GM23248 (cell line): ENCODE measurements around the gene ACER3.

Experiments used
- EZH2 ChIP-seq: fragments of 200-600 bp; sonication (generic); IDR thresholded peaks from 2 replicates; pipeline ENCODE4 v1.6.1; 2018; ENCODE audit warnings: antibody characterized with exemption, mild to moderate bottlenecking; ENCODE audit not compliant: insufficient read depth, poor library complexity, severe bottlenecking
- EZH2phosphoT487 ChIP-seq: fragments of 200-600 bp; sonication (generic); IDR thresholded peaks from 2 replicates; pipeline ENCODE4 v1.6.1; 2018; ENCODE audit warnings: antibody characterized with exemption, moderate library complexity, mild to moderate bottlenecking, low read depth; ENCODE audit not compliant: insufficient read depth

DNA sequence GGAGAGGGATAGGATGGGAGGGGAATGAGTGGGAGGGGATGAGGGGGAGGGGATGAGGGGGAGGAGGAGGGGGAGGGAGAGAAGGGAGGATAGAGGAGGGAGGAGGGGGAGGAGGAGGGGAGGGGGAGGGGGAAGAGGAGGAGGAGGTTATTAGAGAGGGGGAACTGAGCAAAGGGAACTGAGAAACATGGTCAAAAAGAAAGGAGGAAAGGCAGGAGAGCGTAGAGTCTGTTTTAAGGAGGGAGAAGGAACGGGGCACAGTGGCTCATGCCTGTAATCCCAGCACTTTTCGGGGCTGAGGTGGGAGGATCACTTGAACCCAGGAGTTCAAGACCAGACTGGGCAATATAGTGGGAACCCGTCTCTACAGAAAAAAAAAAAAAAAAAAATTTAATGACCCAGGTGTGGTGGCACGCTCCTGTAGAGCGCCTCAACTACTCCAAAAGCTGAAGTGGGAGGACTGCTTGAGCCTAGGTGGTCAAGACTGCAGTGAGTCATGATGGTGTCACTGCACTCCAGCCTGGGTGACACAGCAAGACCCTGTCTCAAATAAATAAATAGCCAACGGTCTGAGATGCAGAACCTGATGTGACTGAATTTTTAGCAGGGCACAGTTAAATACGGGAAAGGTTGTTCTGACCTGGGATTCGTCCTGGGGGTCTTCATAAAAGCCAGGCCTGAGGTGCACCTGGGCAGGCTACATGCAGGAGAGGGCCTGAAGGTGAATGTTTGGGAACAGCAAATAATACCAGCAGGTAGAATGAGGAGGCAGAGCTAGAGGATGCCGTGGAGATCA, 177.5 kb downstream of the ACER3 start:
- no peak for TF ChIP-seq EZH2
- TF ChIP-seq EZH2phosphoT487: no peak
